HAP-1 (cell line): ENCODE results near the gene CYGB.

Experiments used
- DNase-seq, 2 experiments: peaks; one replicate each; pipeline ENCODE4 v3.0.0-alpha.2; 2016 to 2020; ENCODE audit warnings: low spot score in 2 of 2
- H3K27me3 ChIP-seq: fragments of 250-450 bp; sonication (Bioruptor Pico); 2 replicates; pipeline ENCODE4 v1.5.1; 2020; ENCODE audit warnings: low read depth, mild to moderate bottlenecking, moderate library complexity
- H3K36me3 ChIP-seq: fragments of 250-450 bp; sonication (Bioruptor Pico); replicated peaks from 2 replicates; pipeline ENCODE4 v1.5.1; 2020; ENCODE audit warnings: mild to moderate bottlenecking
- H3K4me1 ChIP-seq: fragments of 250-450 bp; sonication (Bioruptor Pico); 2 replicates; pipeline ENCODE4 v1.5.1; 2020; ENCODE audit warnings: mild to moderate bottlenecking
- H3K4me3 ChIP-seq: fragments of 250-450 bp; sonication (Bioruptor Pico); 2 replicates; pipeline ENCODE4 v1.5.1; 2020; ENCODE audit warnings: mild to moderate bottlenecking, moderate library complexity
- H3K9me3 ChIP-seq: fragments of 250-450 bp; sonication (Bioruptor Pico); 2 replicates; pipeline ENCODE4 v1.5.1; 2020; ENCODE audit warnings: mild to moderate bottlenecking, moderate library complexity
- in situ Hi-C: fragments of 300-500 bp; cut with MboI; formaldehyde crosslinking; loops from 3 replicates; pipeline ENCODE4 v1.14.3; 2020; ENCODE audit warnings: low sequenced_read_pairs, inconsistent platforms, mixed read lengths

CYGB gene

GRCh38 chr17:76537578-76538280 lies at the start of gene CYGB:
CYGB (minus strand) TSS chr17:76537709; CDS start chr17:76537542, 167 bp downstream.
- in situ Hi-C loops, result no loop called here
- H3K4me3 ChIP-seq, result no peak within 1 kb of the TSS
- DNase-seq, result no peak

GRCh38 chr17:76586741-76587487 lies 49.4 kb upstream of the CYGB start:
- 0 out of 2 replicates have a peak, but pooled peaks cover 4% of the 10 kb centered on the region for H3K4me1 ChIP-seq
- DNase-seq, result no peak
- in situ Hi-C loops, result no loop called here
- H3K27me3 ChIP-seq, result peaks cover 2% of the 10 kb centered on the region; the same call in 1 of the 2 replicates
- H3K4me3 ChIP-seq, result no peak overlapping the region
- H3K36me3 ChIP-seq, result no peaks in the 10 kb centered on the region
- no peaks in the 10 kb centered on the region for H3K9me3 ChIP-seq

More at GRCh38 chr17:76537578-76538280, at the start of gene CYGB:
- Histone ChIP-seq H3K36me3 (no peaks in the 10 kb centered on the region), H3K9me3 (no peaks in the 10 kb centered on the region), H3K27me3 (no peaks in the 10 kb centered on the region), H3K4me1 (peaks cover 5% of the 10 kb centered on the region)

- Histone ChIP-seq H3K9me3 (no peaks in the 10 kb centered on the region), H3K4me1 (0 out of 2 replicates have a peak, but pooled peaks cover 4% of the 10 kb centered on the region), H3K27me3 (peaks cover 2% of the 10 kb centered on the region; the same call in 1 of the 2 replicates), H3K36me3 (no peaks in the 10 kb centered on the region), H3K4me3 (peak within 1 kb of the TSS; percentile 34)
- in situ Hi-C loops, result no loop called here
- DNase-seq, result peak; percentile 34 to 76
Measured at GRCh38 chr17:76585649-76586593, 48.4 kb upstream of the CYGB start, which contains the start of gene ST6GALNAC2. ST6GALNAC2 (minus strand) TSS chr17:76585860; CDS start chr17:76585808, 52 bp downstream.

- Histone ChIP-seq H3K36me3 (no peaks in the 10 kb centered on the region), H3K4me1 (0 out of 2 replicates have a peak, but pooled peaks cover 4% of the 10 kb centered on the region), H3K9me3 (no peaks in the 10 kb centered on the region), H3K27me3 (peaks cover 2% of the 10 kb centered on the region; the same call in 1 of the 2 replicates), H3K4me3 (peak overlapping the region; percentile 34)
- DNase-seq, result no peak
- in situ Hi-C loops, result no loop called here
Measured at GRCh38 chr17:76585033-76585648, 47.6 kb upstream of the CYGB start.

GRCh38 chr17:76584427-76585032 lies 47.0 kb upstream of the CYGB start:
- Histone ChIP-seq H3K4me1 (0 out of 2 replicates have a peak, but pooled peaks cover 4% of the 10 kb centered on the region), H3K36me3 (no peaks in the 10 kb centered on the region), H3K9me3 (no peaks in the 10 kb centered on the region), H3K27me3 (peaks cover 2% of the 10 kb centered on the region; the same call in 1 of the 2 replicates), H3K4me3 (no peak overlapping the region; the same call in 1 of the 2 replicates)
- in situ Hi-C loops, result no loop called here
- no peak for DNase-seq

GRCh38 chr17:76582660-76583059 lies 45.2 kb upstream of the CYGB start:
- Histone ChIP-seq H3K9me3 (no peaks in the 10 kb centered on the region), H3K4me1 (0 out of 2 replicates have a peak, but pooled peaks cover 4% of the 10 kb centered on the region), H3K36me3 (no peaks in the 10 kb centered on the region), H3K27me3 (peaks cover 2% of the 10 kb centered on the region; the same call in 1 of the 2 replicates), H3K4me3 (no peak overlapping the region)
- in situ Hi-C loops, result no loop called here
- no peak for DNase-seq

- Histone ChIP-seq H3K27me3 (peaks cover 2% of the 10 kb centered on the region; the same call in 1 of the 2 replicates), H3K36me3 (no peaks in the 10 kb centered on the region), H3K4me3 (no peak overlapping the region), H3K9me3 (no peaks in the 10 kb centered on the region), H3K4me1 (0 out of 2 replicates have a peak, but pooled peaks cover 4% of the 10 kb centered on the region)
- in situ Hi-C loops, result no loop called here
- no peak for DNase-seq
Measured at GRCh38 chr17:76581515-76581914, 44.0 kb upstream of the CYGB start.

GRCh38 chr17:76579281-76579680 lies 41.8 kb upstream of the CYGB start:
- H3K27me3 ChIP-seq, result no peaks in the 10 kb centered on the region
- H3K9me3 ChIP-seq, result no peaks in the 10 kb centered on the region
- DNase-seq, result no peak
- no peak overlapping the region for H3K4me3 ChIP-seq
- H3K36me3 ChIP-seq, result no peaks in the 10 kb centered on the region
- H3K4me1 ChIP-seq, result no peaks in the 10 kb centered on the region
- in situ Hi-C loops, result no loop called here

- Histone ChIP-seq H3K36me3 (no peaks in the 10 kb centered on the region), H3K4me1 (no peaks in the 10 kb centered on the region), H3K9me3 (no peaks in the 10 kb centered on the region), H3K4me3 (no peak overlapping the region), H3K27me3 (no peaks in the 10 kb centered on the region)
- in situ Hi-C loops, result no loop called here
- no peak for DNase-seq
Measured at GRCh38 chr17:76578376-76578775, 40.9 kb upstream of the CYGB start.

- in situ Hi-C loops, result no loop called here
- Histone ChIP-seq H3K27me3 (no peaks in the 10 kb centered on the region), H3K4me3 (no peak overlapping the region), H3K36me3 (no peaks in the 10 kb centered on the region), H3K4me1 (no peaks in the 10 kb centered on the region), H3K9me3 (no peaks in the 10 kb centered on the region)
- no peak for DNase-seq
Measured at GRCh38 chr17:76577876-76578275, 40.4 kb upstream of the CYGB start.

GRCh38 chr17:76576189-76576588 lies 38.7 kb upstream of the CYGB start:
- DNase-seq, result no peak
- Histone ChIP-seq H3K4me1 (no peaks in the 10 kb centered on the region), H3K36me3 (no peaks in the 10 kb centered on the region), H3K27me3 (no peaks in the 10 kb centered on the region), H3K4me3 (no peak overlapping the region), H3K9me3 (no peaks in the 10 kb centered on the region)
- in situ Hi-C loops, result no loop called here

GRCh38 chr17:76575570-76575969 lies 38.1 kb upstream of the CYGB start:
- in situ Hi-C loops, result no loop called here
- no peak for DNase-seq
- Histone ChIP-seq H3K4me3 (no peak overlapping the region), H3K9me3 (no peaks in the 10 kb centered on the region), H3K4me1 (no peaks in the 10 kb centered on the region), H3K36me3 (no peaks in the 10 kb centered on the region), H3K27me3 (no peaks in the 10 kb centered on the region)
